NB4 (cell line): ENCODE measurements around the gene LAMC2.

Experiments used
- DNase-seq: peaks from one replicate; pipeline ENCODE4 v3.0.0; 2010; ENCODE audit warnings: low read depth
- H3K4me3 ChIP-seq: one replicate; pipeline ENCODE4 v1.5.1; 2011; ENCODE audit warnings: mild to moderate bottlenecking, low read depth, low read length, moderate library complexity
- CTCF ChIP-seq: IDR thresholded peaks from one replicate; pipeline ENCODE4 v1.5.1; 2012; ENCODE audit warnings: low read depth, low read length
- MAX ChIP-seq: IDR thresholded peaks from 2 replicates; pipeline ENCODE4 v1.6.1; 2011; ENCODE audit warnings: low read depth, low read length
- MYC ChIP-seq: IDR thresholded peaks from 2 replicates; pipeline ENCODE4 v1.6.1; 2011; ENCODE audit warnings: low read depth, low read length
- POLR2A ChIP-seq: IDR thresholded peaks from 2 replicates; pipeline ENCODE4 v1.6.1; 2011; ENCODE audit warnings: mild to moderate bottlenecking; ENCODE audit not compliant: insufficient read length; ENCODE audit errors: extremely low read depth

Gene LAMC2

GRCh38 chr1:183173828-183174227 is 12.2 kb upstream of the LAMC2 start:
- TF ChIP-seq POLR2A (no peak), CTCF (no peak), MYC (no peak), MAX (no peak)
- DNase-seq = no peak
- H3K4me3 ChIP-seq = no peak overlapping the region

GRCh38 chr1:183175631-183176030 is 10.4 kb upstream of the LAMC2 start:
- no peak for DNase-seq
- TF ChIP-seq MYC (no peak), MAX (no peak), POLR2A (no peak), CTCF (no peak)
- no peak overlapping the region for H3K4me3 ChIP-seq

GRCh38 chr1:183178545-183178944 is 7.5 kb upstream of the LAMC2 start:
- H3K4me3 ChIP-seq = no peak overlapping the region
- TF ChIP-seq POLR2A (no peak), MYC (no peak), CTCF (no peak), MAX (no peak)
- DNase-seq = no peak

- no peak for DNase-seq
- no peak overlapping the region for H3K4me3 ChIP-seq
- TF ChIP-seq MYC = no peak
- no peak for TF ChIP-seq POLR2A
- TF ChIP-seq CTCF = no peak
- TF ChIP-seq MAX = no peak
Observed at GRCh38 chr1:183179033-183179432, 7.0 kb upstream of the LAMC2 start.

- no peak overlapping the region for H3K4me3 ChIP-seq
- TF ChIP-seq POLR2A (no peak), MAX (no peak), CTCF (no peak), MYC (no peak)
- no peak for DNase-seq
Observed at GRCh38 chr1:183180218-183180617, 5.8 kb upstream of the LAMC2 start.

- H3K4me3 ChIP-seq = no peak overlapping the region
- TF ChIP-seq MYC = no peak
- TF ChIP-seq POLR2A = no peak
- no peak for TF ChIP-seq MAX
- no peak for DNase-seq
Observed at GRCh38 chr1:183180634-183181056, 5.4 kb upstream of the LAMC2 start.
